ENCODE results near the gene ARMC3.

- TF ChIP-seq CTCF (conservative IDR thresholded peaks at IDR 0.05; ENCODE audit: low read depth, low read length) (no peak), EZH2 (IDR thresholded peaks at IDR 0.05; ENCODE audit: borderline replicate concordance, low read depth, low read length, poor library complexity, severe bottlenecking) (no peak)
Measured at GRCh38 chr10:22912763-22913384, 15.0 kb upstream of the ARMC3 start.

Data from A673 (cell line).